HepG2 (cell line): Measurements from ENCODE around the gene ST8SIA3. TPM values are rescaled to one million over a fixed set of nuclear protein-coding genes. Genes with fewer than 3 reads are reported as not detected.

Experiments
- PLRG1 ChIP-seq: fragments of 450-650 bp; conservative IDR thresholded peaks from 2 replicates; pipeline ENCODE4 v1.6.1; 2016
- RELA ChIP-seq: sonication (generic); formaldehyde crosslinking; IDR thresholded peaks from 2 replicates; pipeline ENCODE4 v1.4.0; 2020; ENCODE audit warnings: missing genetic modification reagents
- ZNF142 ChIP-seq: sonication (generic); formaldehyde crosslinking; IDR thresholded peaks from 2 replicates; pipeline ENCODE4 v1.4.0; 2020; ENCODE audit warnings: missing genetic modification reagents
- ZNF333 ChIP-seq: sonication (generic); formaldehyde crosslinking; IDR thresholded peaks from 2 replicates; pipeline ENCODE4 v1.4.0; 2020; ENCODE audit warnings: mild to moderate bottlenecking, missing genetic modification reagents, borderline replicate concordance
- ZNF724P ChIP-seq: sonication (generic); formaldehyde crosslinking; IDR thresholded peaks from 2 replicates; pipeline ENCODE4 v1.8.0; 2022; ENCODE audit warnings: missing genetic modification reagents, borderline replicate concordance
- polyA plus RNA-seq, 8 experiments: library from polyadenylated mRNA; depleted of rRNA in 3 of 8; stranded (reverse) in 7 of 8; unstranded in 1 of 8; fragments of >200 nt; fragmentation: Illumina TruSeq in 4 of 8; extraction: Trizol in 4 of 8; gene quantifications; 2 replicates each; pipeline versions ENCODE4 v1.2.1 to v1.2.3, GENCODE V29; 2011 to 2016; ENCODE audit warnings: low read depth in 4 of 8, missing spikeins in 1 of 8, mixed read lengths in 1 of 8; ENCODE audit not compliant: insufficient read depth in 1 of 8
- total RNA-seq, 5 experiments: library from RNA; depleted of rRNA; stranded (reverse); fragments of >200 nt; fragmentation: Illumina TruSeq; extraction: Trizol; gene quantifications; 2 replicates each; pipeline ENCODE4 v1.2.3, GENCODE V29; 2016; ENCODE audit warnings: low read depth in 1 of 5
- TF ChIP-seq, protein P1 (sequence below): sonication (generic); formaldehyde crosslinking; IDR thresholded peaks from 2 replicates; pipeline ENCODE4 v1.5.0; 2020; ENCODE audit warnings: mild to moderate bottlenecking, missing genetic modification reagents
- TF ChIP-seq, protein P2 (sequence below): sonication (generic); formaldehyde crosslinking; conservative IDR thresholded peaks from 2 replicates; pipeline ENCODE4 v1.8.1; 2023; ENCODE audit warnings: missing genetic modification reagents

The ST8SIA3 gene
- total and polyA plus RNA-seq, 2 of the 13 experiments (the other 11 are each of a cell fraction or from before 2014, with no cell fraction given) = not detected

GRCh38 chr18:57312346-57313144 is 39.8 kb upstream of the ST8SIA3 start (continued):
- TF ChIP-seq ZNF142 = no peak
- TF ChIP-seq PLRG1 = no peak
- TF ChIP-seq, protein P1, sequence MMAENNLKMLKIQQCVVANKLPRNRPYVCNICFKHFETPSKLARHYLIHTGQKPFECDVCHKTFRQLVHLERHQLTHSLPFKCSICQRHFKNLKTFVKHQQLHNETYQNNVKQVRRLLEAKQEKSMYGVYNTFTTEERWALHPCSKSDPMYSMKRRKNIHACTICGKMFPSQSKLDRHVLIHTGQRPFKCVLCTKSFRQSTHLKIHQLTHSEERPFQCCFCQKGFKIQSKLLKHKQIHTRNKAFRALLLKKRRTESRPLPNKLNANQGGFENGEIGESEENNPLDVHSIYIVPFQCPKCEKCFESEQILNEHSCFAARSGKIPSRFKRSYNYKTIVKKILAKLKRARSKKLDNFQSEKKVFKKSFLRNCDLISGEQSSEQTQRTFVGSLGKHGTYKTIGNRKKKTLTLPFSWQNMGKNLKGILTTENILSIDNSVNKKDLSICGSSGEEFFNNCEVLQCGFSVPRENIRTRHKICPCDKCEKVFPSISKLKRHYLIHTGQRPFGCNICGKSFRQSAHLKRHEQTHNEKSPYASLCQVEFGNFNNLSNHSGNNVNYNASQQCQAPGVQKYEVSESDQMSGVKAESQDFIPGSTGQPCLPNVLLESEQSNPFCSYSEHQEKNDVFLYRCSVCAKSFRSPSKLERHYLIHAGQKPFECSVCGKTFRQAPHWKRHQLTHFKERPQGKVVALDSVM = no peak
- no peak for TF ChIP-seq ZNF724P
- TF ChIP-seq, protein P2, sequence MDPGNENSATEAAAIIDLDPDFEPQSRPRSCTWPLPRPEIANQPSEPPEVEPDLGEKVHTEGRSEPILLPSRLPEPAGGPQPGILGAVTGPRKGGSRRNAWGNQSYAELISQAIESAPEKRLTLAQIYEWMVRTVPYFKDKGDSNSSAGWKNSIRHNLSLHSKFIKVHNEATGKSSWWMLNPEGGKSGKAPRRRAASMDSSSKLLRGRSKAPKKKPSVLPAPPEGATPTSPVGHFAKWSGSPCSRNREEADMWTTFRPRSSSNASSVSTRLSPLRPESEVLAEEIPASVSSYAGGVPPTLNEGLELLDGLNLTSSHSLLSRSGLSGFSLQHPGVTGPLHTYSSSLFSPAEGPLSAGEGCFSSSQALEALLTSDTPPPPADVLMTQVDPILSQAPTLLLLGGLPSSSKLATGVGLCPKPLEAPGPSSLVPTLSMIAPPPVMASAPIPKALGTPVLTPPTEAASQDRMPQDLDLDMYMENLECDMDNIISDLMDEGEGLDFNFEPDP = no peak
- TF ChIP-seq ZNF333 (CRISPR knock-in tag) = no peak
- no peak for TF ChIP-seq RELA (CRISPR knock-in tag)
